HG03060 (cell line): ENCODE data around the gene IFITM1.
"Not testable (repeated sequence)": the region's sequence is repeated elsewhere in the genome, so short reads cannot be mapped to it uniquely, and the experiment has no call there.

Experiments used
- ATAC-seq: cut with Tn5 transposase; IDR thresholded peaks from one replicate; pipeline ENCODE4 v1.9.1; 2021; ENCODE audit warnings: low read depth, moderate number of reproducible peaks; ENCODE audit not compliant: unreplicated experiment

IFITM1 gene

DNA sequence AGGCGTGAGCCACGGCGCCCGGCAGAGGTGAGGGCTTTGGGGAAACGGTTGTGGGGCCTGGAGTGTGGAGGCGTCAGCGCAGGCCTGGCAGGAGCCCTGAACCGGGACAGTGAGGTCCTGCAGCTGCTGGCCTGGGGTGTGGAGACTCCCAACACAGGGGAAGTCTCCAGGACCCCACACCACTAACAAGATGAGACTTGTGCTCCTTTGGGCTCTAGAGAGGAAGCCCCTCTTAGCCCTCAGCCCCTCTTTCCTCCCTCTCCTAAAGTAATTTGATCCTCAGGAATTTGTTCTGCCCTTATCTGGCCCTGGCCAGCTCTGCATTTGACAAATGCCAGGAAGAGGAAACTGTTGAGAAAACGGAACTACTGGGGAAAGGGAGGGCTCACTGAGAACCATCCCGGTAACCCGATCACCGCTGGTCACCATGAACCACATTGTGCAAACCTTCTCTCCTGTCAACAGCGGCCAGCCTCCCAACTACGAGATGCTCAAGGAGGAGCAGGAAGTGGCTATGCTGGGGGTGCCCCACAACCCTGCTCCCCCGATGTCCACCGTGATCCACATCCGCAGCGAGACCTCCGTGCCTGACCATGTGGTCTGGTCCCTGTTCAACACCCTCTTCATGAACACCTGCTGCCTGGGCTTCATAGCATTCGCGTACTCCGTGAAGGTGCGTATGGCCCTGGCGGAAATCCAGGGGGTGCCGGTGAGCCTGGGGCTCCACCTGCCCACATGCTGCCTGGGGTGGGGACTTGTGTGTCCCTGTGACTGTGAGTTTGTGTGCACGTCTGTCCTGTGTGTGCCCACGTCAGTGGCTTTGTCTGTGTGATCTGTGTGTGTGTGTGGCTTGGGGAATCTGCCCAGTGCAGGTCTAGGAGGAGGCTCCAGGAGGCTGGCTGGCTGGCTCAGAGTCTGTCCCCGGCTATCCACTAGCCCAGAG is 5.8 kb upstream of the IFITM1 start, which contains the start of gene IFITM2:
Gene IFITM2, plus strand, starts transcription at position 51 of the 943 bp plus-strand sequence. Its CDS starts 377 bp downstream, at position 428.
- not testable (repeated sequence) for ATAC-seq

DNA sequence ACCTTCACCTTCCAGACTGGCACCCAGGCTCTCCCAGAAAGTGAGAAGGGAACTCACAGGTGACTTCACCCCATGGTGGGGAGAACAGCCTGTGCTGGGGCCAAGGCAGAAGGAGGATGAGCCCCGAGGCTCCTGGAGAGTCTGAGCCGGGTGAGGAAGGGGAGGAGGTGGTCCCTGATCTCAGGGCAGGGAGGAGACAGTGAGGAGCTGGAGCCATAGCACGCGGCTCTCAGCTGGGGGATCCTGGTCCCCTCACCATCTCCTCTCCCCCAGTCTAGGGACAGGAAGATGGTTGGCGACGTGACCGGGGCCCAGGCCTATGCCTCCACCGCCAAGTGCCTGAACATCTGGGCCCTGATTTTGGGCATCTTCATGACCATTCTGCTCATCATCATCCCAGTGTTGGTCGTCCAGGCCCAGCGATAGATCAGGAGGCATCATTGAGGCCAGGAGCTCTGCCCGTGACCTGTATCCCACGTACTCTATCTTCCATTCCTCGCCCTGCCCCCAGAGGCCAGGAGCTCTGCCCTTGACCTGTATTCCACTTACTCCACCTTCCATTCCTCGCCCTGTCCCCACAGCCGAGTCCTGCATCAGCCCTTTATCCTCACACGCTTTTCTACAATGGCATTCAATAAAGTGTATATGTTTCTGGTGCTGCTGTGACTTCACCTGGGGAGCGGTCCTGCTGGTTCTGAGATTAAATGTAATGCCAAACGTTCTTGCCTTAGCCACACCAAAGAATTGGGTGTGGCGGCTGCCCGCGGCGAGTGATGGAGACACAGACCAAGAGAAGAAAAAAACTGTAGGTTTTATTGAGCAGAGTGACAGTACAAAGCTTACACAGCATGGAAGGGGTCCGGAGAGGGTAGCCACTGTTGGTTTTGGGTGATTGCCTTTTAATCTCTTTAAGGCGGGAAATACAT is 4.8 kb upstream of the IFITM1 start:
- not testable (repeated sequence) for ATAC-seq

DNA sequence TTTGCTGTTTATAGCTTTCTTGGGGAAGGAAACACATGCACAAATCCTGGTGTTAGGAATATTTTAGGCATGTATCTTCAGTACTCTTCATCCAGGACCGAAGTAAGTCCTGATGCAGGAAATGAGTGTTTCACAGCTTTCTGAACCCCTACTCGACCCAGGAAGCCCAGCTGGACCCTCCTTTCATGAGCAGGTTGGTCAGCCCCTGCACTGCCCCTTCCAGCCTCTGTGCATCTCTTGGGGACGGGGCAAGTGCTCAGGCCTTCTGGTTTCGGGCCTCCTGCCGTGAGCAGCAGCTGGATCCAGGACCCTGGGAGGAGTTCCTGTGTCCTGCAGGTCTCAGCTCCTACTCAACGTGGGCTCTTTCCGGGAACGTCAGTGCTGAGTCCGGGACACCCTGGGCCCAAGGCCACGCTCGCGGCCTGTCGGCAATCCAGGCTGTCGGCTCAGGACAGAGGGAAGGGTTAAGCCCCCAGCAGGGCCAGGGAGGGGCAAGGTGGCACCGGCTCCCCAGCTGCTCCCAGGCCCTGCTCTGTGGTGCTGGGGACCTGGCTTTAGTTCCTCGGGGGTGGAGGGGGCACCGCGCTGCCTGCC is 3.8 kb upstream of the IFITM1 start:
- not testable (repeated sequence) for ATAC-seq

DNA sequence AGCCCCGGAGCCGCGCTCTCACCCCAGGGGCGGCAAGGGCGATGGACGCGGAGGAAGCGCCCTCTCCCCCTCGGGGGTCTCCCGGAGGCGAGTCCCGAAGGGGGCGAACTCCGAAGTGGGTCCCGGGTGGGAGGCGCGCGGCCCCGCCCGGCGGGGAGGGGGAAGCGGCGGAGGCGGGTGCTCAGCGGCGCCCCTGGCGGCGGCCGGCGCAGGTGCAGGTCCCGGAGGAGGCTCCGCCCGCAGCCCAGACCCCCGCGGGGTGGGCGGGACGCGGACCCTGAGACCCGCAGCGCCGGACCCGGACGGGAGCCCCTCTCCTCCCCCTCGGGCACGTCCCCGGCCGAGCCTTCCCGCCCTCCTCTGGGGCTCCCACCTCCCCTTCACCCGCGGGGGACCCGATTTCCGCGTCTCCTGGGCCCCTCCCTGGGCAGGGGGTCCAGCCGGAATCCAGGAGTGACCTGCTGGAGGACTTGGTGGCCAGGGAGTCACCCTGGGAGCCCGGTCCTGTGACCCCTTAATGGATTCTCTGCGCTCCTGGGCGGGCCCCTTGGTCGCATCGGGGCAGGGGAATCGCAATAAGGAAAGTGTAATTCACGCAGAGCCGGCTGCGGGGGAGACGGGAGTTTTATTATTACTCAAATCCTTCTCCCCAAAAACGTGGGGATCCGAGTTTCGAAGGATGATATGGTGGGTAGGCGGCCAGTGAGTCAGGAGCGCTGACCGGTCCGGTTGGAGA is 2.7 kb upstream of the IFITM1 start:
- ATAC-seq, result not testable (repeated sequence)

DNA sequence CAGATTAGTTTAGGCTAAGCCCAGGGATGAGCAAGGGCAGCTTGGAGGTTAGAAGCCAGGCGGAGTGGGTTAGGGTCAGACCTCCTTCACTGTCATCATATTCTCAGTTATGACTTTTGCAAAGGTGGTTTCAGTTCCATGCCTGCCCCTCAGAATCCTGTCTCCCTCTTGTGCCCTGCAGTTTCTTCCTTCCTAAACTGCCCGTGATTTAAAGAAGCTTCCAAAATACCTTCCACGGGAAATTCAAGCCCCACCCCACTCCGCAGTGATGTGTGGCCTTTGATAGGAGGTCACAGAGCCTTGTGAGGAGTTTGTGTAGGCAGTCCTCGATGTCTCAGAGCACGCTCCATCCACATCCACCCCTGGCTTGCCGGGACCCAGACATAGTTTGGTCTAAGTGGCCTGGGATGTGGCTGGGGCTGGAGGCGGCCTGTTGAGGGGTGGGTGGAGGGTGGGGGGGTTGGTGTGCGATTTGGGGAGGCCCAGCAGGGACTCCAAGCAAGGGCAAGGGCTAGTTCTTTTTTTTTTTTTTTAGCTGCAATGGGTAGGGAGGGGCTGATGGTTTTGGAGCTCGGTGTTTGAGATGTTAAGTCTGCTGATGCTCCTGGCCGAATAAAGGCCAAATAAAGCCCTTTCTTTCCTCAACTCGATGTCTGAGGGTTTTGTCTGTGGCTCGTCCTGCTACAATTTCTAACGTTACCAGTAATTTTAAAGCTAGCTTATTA is 1.6 kb upstream of the IFITM1 start:
- ATAC-seq, result no peak

DNA sequence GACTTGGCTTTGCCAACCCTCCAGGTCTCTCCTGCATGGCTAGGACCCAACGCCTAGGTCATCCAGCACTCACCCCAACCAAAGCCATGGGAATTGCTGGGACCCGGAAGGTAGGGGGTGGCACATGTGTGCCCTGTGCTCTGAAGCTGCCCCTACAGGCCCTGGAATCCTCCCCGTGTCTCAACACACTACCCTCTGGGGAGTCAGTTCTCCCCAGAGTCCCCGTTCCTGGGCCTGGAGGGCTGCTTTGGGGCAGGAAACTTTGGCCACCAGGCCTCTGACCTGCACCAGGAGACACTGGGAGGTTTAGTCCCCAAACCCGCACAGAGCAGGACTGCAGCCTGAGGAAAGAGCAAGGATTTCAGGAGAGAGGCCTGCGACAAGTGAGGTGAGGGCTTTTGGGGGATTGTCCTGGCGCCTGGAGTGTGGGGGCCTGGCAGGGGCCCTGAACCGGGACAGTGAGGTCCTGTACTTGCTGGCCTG is 495 bp upstream of the IFITM1 start:
- ATAC-seq, result no peak

DNA sequence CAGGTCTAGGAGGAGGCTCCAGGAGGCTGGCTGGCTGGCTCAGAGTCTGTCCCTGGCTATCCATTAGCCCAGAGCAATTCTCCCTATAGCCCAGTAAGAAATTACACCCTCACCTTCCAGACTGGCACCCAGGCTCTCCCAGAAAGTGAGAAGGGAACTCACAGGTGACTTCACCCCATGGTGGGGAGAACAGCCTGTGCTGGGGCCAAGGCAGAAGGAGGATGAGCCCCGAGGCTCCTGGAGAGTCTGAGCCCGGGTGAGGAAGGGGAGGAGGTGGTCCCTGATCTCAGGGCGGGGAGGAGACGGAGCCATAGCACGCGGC is 675 bp downstream of the IFITM1 start:
- not testable (repeated sequence) for ATAC-seq

DNA sequence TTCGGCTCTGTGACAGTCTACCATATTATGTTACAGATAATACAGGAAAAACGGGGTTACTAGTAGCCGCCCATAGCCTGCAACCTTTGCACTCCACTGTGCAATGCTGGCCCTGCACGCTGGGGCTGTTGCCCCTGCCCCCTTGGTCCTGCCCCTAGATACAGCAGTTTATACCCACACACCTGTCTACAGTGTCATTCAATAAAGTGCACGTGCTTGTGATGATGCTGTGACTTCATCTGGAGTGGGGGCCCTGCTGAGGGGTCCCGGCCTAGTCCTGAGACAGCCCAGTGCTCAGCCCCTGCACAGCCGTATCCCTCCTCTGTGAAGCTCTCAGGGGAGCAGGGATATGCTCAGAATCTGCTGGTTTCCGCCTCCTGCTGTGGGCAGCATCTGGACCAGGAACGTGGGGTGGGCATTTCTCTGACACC is 1.2 kb downstream of the IFITM1 start:
- ATAC-seq, result no peak

DNA sequence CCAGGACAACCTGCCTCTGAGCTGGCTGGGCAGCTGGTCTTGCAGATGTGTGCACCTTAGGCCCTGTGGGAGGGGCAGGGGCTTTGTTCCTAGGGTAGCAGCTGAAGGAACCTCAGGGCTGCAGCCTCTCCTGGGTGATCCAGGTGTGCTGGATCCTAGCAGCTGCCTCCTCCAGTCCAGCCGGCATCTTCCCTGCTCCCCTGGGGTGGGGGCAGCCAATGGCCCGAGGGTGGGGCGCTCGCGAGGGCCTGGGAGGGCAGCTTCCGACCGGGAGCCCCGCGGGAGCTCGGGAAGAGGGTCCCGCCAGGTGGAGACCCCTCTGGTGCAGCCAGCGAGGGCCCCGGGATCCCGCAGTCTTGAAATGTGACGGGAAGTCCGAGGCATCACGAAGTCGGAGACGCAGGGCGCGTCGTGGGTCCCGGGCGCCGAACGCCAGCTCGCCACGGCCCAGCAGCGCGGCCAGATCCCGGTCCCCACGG is 1.7 kb downstream of the IFITM1 start:
- no peak for ATAC-seq

DNA sequence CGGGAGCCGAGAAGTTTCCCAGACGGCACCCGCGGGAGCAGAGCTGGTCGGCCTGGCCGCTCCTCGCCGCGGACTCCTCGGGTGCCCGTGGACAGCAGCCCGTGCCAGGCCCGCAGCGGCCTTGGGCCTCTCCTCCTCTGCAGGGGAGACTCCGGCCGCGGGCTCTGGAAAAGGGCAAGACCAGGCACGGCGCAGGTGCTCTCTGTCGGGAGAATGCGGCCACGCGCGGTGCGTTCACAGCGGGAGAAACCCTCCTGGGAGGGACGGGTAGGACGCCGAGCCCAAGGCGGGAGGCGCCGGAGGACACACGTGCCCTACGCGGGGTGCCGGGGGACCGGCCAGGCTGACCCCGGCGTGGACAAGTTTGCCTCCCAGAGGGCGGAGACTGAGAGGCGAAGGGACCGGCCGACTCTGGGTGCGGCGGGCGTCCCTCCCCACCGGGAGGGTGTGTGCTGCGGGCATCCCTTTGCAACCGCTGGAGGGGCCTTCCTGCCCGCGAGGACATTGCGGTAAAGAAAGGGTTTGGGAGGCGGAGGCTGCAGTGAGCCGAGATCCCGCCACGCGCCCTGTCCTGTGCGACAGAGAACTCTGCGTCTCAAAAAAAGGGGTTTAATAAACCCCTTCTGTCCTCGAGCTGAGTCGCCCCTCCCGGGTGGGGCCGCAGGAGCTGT is 2.3 kb downstream of the IFITM1 start:
- no peak for ATAC-seq

DNA sequence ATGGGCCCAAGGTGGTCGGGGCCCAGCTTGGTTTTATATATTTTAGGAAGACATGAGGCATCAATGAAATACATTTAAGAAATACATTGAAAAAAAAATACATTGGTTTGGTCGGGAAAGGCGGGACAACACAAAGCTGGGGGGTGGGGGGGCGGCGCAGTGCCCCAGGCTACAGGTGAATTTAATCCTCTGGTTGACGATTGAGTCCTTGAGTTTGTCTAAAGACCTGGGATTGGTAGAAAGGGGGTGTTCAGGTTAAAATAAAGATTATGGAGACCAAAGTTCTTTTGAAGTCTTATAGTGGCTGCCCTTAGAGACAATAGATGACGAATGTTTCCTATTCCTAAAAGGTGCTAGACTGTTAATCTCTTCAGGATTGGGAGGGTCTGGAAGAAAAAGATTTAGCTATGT is 3.1 kb downstream of the IFITM1 start:
- ATAC-seq, result no peak

DNA sequence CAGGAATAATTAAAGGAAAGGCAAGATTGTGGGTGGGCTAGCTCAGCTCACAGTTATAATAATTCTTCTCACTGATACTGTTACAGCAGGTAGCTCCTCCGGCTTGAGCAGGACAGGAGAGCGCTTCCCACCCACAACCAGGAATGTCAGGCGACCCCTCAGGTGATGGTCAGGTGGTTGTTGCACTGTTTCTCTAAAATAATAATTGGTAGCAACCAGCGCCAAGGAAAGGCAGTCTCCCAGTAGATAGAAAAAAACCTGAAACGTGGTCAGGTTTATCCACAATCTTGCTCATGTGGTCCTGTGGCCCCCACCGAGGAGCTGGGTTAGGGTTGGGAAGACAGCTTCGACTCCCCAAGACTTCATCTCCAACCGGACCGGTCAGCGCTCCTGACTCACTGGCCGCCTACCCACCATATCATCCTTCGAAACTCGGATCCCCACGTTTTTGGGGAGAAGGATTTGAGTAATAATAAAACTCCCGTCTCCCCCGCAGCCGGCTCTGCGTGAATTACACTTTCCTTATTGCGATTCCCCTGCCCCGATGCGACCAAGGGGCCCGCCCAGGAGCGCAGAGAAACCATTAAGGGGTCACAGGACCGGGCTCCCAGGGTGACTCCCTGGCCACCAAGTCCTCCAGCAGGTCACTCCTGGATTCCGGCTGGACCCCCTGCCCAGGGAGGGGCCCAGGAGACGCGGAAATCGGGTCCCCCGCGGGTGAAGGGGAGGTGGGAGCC is 4.0 kb downstream of the IFITM1 start:
- not testable (repeated sequence) for ATAC-seq

DNA sequence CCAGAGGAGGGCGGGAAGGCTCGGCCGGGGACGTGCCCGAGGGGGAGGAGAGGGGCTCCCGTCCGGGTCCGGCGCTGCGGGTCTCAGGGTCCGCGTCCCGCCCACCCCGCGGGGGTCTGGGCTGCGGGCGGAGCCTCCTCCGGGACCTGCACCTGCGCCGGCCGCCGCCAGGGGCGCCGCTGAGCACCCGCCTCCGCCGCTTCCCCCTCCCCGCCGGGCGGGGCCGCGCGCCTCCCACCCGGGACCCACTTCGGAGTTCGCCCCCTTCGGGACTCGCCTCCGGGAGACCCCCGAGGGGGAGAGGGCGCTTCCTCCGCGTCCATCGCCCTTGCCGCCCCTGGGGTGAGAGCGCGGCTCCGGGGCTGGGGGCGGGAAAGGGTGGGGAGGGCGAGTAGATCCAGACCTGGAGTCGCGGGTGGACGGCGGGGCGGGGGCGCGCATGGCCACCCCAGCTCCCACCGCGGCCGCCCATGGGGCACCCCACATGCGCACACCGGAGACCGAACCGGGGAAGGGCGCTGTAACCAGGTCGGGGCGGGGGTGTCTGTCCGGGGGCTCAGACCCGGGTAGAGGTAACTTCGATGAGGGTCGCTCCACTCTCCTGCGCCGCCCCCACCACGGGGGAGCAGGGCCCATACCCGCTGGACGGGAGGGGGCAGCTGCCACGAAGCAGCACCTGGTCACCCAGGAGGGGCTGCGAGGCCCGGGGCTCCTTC is 4.7 kb downstream of the IFITM1 start:
- ATAC-seq, result not testable (repeated sequence)

DNA sequence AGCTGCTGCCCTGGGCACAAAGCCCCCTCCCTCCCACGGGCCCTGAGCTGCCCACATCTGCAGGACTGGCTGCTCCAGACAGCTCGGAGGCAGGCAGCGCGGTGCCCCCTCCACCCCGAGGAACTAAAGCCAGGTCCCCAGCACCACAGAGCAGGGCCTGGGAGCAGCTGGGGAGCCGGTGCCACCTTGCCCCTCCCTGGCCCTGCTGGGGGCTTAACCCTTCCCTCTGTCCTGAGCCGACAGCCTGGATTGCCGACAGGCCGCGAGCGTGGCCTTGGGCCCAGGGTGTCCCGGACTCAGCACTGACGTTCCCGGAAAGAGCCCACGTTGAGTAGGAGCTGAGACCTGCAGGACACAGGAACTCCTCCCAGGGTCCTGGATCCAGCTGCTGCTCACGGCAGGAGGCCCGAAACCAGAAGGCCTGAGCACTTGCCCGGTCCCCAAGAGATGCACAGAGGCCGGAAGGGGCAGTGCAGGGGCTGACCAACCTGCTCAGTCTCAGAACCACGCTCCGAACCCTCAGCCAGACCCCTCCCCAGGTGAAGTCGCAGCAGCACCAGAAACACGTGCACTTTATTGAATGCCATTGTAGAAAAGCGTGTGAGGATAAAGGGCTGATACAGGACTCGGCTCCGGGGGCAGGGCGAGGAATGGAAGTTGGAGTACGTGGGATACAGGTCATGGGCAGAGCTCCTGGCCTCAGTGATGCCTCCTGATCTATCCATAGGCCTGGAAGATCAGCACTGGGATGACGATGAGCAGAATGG is 5.5 kb downstream of the IFITM1 start:
- ATAC-seq, result not testable (repeated sequence)

DNA sequence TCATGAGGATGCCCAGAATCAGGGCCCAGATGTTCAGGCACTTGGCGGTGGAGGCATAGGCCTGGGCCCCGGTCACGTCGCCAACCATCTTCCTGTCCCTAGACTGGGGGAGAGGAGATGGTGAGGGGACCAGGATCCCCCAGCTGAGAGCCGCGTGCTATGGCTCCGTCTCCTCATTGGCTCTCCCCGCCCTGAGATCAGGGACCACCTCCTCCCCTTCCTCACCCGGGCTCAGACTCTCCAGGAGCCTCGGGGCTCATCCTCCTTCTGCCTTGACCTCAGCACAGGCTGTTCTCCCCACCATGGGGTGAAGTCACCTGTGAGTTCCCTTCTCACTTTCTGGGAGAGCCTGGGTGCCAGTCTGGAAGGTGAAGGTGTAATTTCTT is 6.0 kb downstream of the IFITM1 start:
- ATAC-seq, result not testable (repeated sequence)

DNA sequence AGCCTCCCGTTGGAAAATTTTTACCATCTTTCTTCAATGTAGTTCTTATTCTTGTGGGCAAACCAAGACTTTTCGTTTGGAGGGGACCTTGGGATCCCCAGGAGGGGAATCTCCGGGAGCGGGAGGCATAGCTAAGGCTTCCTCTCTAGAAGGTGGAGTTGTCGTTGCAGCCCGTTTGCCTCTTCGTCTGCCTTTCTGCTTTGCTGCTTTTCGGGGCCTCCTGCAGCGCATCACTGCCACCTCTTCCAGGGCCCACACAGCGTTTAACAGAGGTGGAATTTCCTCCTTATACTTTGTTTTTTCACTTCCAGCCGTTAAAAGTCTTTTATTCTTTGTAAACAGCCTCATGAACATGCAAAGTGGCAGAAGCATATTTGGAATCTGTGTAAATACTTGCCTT is 10.3 kb downstream of the IFITM1 start:
- ATAC-seq, result no peak
